GM20431 (cell line): ENCODE data around the gene TGFBI.

Experiments
- in situ Hi-C: fragments of 300-500 bp; cut with MseI, MboI; formaldehyde crosslinking; loops from one replicate; pipeline ENCODE4 v1.15.0; 2020; ENCODE audit warnings: low sequenced_read_pairs; ENCODE audit not compliant: unreplicated experiment

Gene TGFBI

DNA sequence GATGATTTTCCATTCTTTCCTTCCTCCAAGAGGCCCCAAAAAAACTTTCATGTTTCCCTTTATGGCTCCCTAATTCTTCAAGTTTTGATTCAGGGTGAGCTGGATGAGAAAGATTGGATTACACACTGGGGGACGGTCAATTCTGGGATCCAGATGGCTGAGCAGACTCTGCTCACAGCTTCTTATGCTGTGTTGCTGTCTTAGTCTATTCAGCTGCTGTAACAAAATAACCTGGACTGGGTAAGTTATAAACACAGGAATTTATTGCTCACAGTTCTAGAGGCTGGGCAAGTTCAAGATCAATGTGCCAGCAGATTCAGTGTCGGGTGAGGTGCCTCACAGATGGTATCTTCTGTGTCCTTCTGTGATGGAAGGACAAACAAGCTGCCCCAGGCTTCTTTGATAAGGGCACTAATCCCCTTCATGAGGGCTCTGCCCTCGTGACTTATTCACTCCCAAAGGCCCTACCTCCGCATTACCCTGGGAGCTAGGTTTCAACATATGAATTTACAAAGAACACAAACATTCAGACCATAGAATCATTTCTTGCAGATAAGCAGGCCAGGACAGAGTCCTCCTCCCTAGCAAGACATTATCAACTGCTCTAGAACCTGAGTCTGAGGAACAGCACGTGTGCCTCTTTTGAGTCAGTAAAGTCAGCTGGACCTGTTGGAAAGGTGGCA is 80.8 kb downstream of the TGFBI start:
- in situ Hi-C loops: no loop called here
